GM04503 (cell line): ENCODE results near the gene PCDH9.

Experiments used
- DNase-seq: peaks from one replicate; pipeline ENCODE4 v3.0.0-alpha.2; 2012; ENCODE audit warnings: low read depth

PCDH9 gene

DNA sequence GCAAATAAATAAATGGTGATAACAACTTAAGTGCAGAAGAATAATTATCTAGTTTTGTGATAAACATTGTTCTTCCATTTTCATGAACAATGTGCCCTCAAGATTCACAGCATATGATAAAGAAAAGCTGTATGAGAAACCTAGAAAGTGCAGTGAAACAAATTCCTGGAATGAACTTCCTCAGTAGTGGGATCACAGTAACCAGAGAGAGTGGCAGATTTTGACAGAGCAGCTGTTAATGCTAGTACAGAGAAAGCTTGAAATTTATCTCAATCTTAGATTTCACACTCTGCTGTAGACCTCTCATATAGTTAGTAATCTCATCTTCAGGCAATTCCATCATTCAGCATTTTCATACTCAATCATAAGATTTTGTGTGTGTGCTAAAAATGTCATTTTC, 664.9 kb downstream of the PCDH9 start:
- no peak for DNase-seq

- DNase-seq = no peak
These were observed 667.1 kb downstream of the PCDH9 start for GRCh38 chr13:66563076-66563475.

GRCh38 chr13:66562054-66562453, 668.1 kb downstream of the PCDH9 start:
- DNase-seq = no peak

GRCh38 chr13:66560991-66561390, 669.1 kb downstream of the PCDH9 start:
- DNase-seq = no peak

GRCh38 chr13:66560189-66560588, 669.9 kb downstream of the PCDH9 start:
- no peak for DNase-seq

DNA sequence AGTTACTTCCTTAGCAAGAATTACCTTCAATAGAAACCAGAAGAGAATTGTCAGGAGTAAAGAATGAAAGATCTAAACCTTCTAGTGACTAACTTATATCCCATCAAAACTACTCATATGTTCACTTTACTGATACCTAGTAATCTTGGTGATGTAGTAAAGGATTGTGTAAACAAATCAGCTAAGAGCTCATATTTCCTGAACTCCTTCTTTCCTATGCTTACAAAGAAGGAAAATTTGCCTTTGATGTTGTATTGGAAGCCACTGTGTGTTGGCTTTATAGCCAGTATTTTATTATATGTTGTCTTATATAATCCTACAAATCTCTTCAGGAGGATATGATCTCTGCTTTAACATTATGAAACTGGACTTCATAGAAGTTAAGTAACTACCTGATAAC, 671.0 kb downstream of the PCDH9 start:
- DNase-seq = no peak

DNA sequence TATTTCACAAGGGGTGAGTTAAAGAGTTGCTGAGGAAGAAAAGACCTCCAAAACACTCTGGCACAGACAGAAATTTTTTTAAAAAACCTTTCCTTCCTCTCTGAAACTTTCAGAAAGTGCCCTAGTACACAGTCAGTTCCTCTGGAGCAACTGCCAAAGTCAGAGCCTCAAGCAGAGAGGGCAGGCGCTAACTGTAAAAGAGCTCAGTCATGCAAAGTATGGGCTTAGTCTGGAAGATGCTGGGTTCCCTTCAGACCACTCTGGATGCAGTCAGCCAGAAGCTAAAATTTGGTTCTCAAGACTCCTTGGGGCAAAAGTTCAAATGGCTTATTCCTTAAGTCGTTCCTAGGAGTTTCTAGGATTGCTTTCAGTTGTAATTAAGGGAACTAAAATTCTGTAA, 671.6 kb downstream of the PCDH9 start:
- no peak for DNase-seq

DNA sequence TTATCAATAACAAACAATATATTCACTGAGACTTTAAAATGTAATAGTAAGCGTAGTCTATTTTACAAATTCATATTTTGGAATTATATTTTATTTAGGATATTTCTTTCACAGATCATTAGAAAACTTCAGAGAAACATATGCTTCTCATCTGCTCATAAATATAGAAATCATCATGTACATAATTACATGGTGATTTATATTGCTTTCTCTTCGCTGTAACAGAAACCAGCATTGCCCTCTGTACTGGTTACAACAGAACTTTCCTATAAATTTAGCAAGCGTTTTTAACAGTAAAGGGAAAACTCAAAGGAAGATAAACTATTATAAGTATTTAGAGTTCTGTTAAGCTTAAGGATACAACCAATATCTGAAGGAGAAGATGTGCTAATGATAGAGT, 672.8 kb downstream of the PCDH9 start:
- DNase-seq = no peak

DNA sequence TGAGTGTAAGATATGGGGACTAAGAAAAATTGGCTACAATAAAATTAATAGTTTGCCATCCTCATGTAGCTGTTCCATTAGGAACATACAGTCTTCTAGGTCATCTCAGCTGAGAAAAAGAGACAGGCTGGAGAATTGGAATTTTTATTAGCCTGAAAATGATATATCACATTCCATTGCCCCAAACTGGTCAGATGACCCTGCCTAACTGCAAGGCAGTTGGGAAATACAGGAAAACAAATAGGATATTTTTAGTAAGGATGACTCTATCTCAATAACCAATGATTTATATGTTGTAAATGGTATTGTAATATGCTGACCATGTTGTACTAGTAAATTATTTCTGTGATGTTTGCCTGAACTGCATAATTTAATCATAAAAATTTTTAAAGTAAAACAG, 673.8 kb downstream of the PCDH9 start:
- no peak for DNase-seq

- no peak for DNase-seq
These were observed 676.7 kb downstream of the PCDH9 start for GRCh38 chr13:66553391-66553790.

GRCh38 chr13:66551128-66551527, 679.0 kb downstream of the PCDH9 start:
- no peak for DNase-seq

DNA sequence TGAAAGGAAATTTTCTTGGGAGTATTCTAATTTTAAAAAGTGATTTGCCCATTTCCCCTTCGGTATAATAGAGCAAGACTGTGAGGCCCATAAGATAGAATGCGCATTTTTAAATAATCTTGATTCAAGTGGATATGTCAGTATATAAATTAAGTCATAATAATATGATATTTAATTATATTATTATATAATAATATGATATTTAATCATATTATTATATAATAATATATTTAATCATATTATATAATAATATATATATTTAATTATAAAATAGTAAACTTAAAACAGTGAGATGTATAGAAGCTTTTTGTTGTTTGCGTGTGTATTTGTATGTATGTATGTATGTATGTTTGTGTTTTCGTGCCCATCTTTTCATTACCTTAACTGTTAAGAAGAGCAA, 682.5 kb downstream of the PCDH9 start:
- no peak for DNase-seq

DNA sequence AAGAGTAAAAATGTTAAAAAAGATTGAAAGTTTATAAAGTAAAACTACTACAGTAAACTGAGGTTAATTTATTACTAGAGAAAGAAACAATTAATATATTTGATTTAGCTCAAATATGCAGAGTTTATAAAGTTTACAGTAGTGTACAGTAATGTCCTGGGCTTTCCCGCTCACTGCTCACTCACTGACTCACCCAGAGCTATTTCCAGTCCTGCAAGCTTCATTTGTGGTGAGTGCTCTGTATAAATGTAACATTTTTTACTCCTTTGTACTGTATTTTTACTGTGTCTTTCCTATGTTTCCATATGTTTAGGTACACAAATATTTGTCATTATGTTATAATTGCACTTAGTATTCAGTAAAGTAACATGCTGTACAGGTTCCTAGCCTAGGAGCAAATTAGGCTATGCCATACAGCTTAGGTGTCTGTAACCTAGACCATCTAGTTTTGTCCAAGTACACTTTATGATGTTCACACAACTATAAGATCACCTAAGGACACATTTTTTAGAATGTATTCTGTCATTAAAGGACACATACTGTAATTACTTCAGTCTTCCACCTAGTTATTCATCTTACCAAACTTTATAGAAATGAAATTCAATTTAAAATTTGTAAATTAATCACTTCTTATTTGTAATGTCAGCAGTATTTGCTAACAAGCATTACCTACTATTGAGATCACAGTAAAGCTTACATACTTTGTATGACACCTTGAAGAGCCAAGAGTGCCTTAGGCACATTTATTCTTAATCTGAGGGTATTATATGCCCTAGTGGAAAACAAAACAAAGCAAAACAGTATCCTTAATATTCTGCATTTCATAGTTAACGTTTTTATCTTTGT, 683.4 kb downstream of the PCDH9 start:
- DNase-seq = no peak

DNA sequence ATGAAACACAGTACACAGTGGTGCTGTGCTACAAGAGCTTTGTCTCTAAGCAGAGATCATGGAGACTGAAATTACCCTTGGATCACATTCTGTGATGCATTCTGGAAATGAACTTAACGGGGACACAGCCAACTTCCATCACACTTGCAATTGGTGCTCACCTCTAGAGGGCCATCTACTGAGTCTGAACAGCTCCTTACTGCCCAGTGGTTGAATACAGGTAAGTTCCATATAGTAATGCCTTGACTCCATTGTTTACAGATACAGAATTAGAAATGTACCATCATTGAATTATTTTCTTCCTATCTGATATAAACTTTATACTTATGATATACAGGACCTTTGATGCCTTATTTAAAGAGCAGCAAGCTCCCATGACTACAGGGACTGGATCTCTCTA, 686.4 kb downstream of the PCDH9 start:
- no peak for DNase-seq

- no peak for DNase-seq
These were observed 692.7 kb downstream of the PCDH9 start for GRCh38 chr13:66537417-66537816.

GRCh38 chr13:66536746-66537145, 693.4 kb downstream of the PCDH9 start:
- DNase-seq = no peak

DNA sequence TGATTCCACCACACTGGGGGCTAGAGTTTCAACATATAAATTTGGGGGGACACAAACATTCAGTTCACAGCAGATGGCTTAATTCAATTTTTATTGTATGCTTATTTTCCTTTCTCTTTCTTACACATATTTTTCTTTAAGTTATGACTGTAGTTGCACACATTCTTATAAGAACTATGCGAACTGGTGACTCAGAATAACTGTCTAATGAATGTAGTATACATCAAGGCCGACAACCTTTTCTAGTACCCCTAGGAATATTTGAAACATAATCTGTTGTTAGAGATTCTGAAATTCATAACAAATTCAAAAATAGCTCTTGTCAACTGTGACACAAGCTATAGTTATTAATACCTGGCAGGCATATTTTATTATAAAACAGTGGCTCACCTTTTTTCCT, 695.6 kb downstream of the PCDH9 start:
- DNase-seq = no peak

- DNase-seq = no peak
These were observed 697.3 kb downstream of the PCDH9 start for GRCh38 chr13:66532845-66533244.

DNA sequence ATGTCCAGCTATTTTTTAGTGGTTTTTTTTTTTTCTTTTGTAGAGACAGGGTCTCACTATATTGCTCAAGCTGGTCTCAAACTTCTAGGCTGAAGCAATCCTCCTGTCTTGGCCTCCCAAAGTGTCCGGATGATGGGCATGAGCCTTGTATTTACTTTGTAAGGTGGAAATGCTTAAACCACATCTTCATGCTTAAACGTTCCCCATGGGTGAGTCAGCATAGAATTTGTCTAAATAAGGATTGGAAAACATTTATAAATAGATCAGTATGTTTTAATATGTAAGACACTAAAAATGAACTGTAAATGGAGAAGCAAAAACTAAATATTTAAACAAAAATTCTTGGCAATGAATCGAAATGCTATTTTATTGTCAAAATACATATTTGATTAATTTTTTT, 698.0 kb downstream of the PCDH9 start:
- DNase-seq = no peak

GRCh38 chr13:66530686-66531085, 699.5 kb downstream of the PCDH9 start:
- DNase-seq = no peak

DNA sequence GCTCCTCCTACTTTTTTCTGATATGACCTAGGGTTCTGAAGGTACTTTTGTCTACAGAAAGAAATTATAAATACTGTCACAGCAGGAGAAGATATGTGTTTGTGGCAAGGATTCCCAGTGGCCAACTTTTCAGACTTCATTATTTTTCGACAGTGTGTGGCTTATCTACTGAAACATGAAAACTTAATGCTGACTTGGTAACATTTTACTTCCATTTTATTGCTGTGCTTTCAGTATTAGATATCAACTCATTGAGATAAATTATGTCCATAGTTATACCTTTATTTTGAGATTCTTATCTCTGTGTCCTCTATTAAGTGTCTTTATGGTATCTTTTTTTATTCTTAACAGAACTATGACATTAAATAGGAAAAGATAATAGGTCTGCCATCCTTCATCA, 700.0 kb downstream of the PCDH9 start:
- no peak for DNase-seq

- DNase-seq = no peak
These were observed 701.1 kb downstream of the PCDH9 start for GRCh38 chr13:66528944-66529576.

- no peak for DNase-seq
These were observed 702.0 kb downstream of the PCDH9 start for GRCh38 chr13:66528180-66528579.
